GM12878 (cell line): Measurements from ENCODE around the gene ALG3.
A peak's percentile ranks its signal among the peaks of the same experiment; 100 is the strongest.

Experiments used
- ASH2L ChIP-seq: fragments of 300-600, 200-600 bp; sonication (generic); IDR thresholded peaks from 2 replicates; pipeline ENCODE4 v1.6.1; 2017; ENCODE audit warnings: low read depth, mild to moderate bottlenecking, borderline replicate concordance
- CBX3 ChIP-seq: fragments of 200-600 bp; sonication (generic); IDR thresholded peaks from 2 replicates; pipeline ENCODE4 v1.6.1; 2016; ENCODE audit warnings: low read depth, borderline replicate concordance
- CHD1 ChIP-seq: IDR thresholded peaks from 2 replicates; pipeline ENCODE4 v1.6.1; 2012; ENCODE audit warnings: low read depth, low read length, improper control_type of control experiment
- ESRRA ChIP-seq: IDR thresholded peaks from 2 replicates; pipeline ENCODE4 v1.6.1; 2012; ENCODE audit warnings: mild to moderate bottlenecking, low read length, improper control_type of control experiment
- FOXM1 ChIP-seq: IDR thresholded peaks from 2 replicates; pipeline ENCODE4 v1.6.1; 2012; ENCODE audit warnings: low read depth, mild to moderate bottlenecking, inconsistent platforms, low read length, moderate library complexity
- HCFC1 ChIP-seq: fragments of 150-350 bp; IDR thresholded peaks from 2 replicates; pipeline ENCODE4 v1.6.1; 2014; ENCODE audit warnings: low read length
- HDAC6 ChIP-seq: fragments of 200-600 bp; sonication (generic); IDR thresholded peaks from one replicate; pipeline ENCODE4 v1.8.0; 2017; ENCODE audit warnings: antibody characterized with exemption; ENCODE audit not compliant: unreplicated experiment
- NBN ChIP-seq: fragments of 450-650 bp; IDR thresholded peaks from 2 replicates; pipeline ENCODE4 v1.6.1; 2016
- NKRF ChIP-seq: fragments of 450-650 bp; conservative IDR thresholded peaks from 2 replicates; pipeline ENCODE4 v1.6.1; 2017; ENCODE audit warnings: mild to moderate bottlenecking, moderate library complexity
- POLR2A ChIP-seq: IDR thresholded peaks from 2 replicates; pipeline ENCODE4 v1.6.1; 2011; ENCODE audit warnings: low read depth, mild to moderate bottlenecking, low read length
- SMC3 ChIP-seq: IDR thresholded peaks from 2 replicates; pipeline ENCODE4 v1.6.1; 2011; ENCODE audit warnings: low read length, improper control_type of control experiment, borderline replicate concordance
- TF ChIP-seq, protein P1 (sequence below), 3 experiments: IDR thresholded peaks in 2 of 3; conservative IDR thresholded peaks in 1 of 3; 2 replicates each; pipeline ENCODE4 v1.5.1; 2011; ENCODE audit warnings: low read depth in 3 of 3, low read length in 3 of 3, mild to moderate bottlenecking in 3 of 3, control low read depth in 2 of 3, moderate library complexity in 2 of 3, inconsistent platforms in 1 of 3, mixed read lengths in 1 of 3; ENCODE audit not compliant: control insufficient read depth in 2 of 3, insufficient read depth in 1 of 3; ENCODE audit errors: extremely low read depth in 1 of 3
- TF ChIP-seq, protein P2 (sequence below): fragments of 450-650 bp; IDR thresholded peaks from 2 replicates; pipeline ENCODE4 v1.6.1; 2017; ENCODE audit warnings: antibody characterized with exemption, mild to moderate bottlenecking, moderate library complexity
- TF ChIP-seq, protein P3 (sequence below): IDR thresholded peaks from 2 replicates; pipeline ENCODE4 v1.6.1; 2012; ENCODE audit warnings: improper control_type of control experiment, low read depth, low read length; ENCODE audit not compliant: insufficient replicate concordance

DNA sequence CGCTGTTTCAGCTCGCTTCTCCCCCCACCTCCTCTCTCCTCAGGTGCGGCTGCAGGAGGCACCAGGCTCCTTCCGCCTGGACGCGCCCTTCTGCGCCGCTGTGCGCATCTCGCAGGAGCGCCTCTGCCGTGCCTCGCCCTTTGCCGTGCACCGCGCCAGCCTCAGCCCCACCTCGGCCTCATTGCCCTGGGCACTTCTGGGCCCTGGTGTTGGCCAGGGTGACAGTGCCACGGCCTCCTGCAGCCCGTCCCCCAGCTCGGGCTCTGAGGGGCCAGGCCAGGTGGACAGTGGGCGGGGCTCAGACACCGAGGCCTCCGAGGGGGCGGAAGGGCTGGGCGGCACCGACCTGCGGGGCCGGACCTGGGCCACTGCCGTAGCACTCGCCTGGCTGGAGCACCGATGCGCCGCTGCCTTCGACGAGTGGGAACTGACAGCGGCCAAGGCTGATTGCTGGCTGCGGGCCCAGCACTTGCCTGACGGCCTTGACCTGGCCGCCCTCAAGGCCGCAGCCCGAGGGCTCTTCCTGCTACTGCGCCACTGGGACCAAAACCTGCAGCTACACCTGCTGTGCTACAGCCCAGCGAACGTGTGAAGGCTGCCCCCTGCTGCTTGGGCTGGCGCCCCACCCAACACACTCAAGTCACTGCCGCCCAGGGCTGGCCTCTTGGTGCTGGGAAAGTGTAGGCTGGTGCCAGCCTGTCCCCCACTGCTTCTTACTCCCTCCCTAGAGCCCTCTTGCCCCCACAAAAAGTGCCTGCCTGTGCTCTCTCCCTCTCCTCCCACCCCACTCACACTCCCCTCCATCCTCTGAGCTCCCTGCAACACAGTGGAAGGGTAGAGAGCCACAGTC is 7.1 kb downstream of the ALG3 start:
- TF ChIP-seq, protein P1, sequence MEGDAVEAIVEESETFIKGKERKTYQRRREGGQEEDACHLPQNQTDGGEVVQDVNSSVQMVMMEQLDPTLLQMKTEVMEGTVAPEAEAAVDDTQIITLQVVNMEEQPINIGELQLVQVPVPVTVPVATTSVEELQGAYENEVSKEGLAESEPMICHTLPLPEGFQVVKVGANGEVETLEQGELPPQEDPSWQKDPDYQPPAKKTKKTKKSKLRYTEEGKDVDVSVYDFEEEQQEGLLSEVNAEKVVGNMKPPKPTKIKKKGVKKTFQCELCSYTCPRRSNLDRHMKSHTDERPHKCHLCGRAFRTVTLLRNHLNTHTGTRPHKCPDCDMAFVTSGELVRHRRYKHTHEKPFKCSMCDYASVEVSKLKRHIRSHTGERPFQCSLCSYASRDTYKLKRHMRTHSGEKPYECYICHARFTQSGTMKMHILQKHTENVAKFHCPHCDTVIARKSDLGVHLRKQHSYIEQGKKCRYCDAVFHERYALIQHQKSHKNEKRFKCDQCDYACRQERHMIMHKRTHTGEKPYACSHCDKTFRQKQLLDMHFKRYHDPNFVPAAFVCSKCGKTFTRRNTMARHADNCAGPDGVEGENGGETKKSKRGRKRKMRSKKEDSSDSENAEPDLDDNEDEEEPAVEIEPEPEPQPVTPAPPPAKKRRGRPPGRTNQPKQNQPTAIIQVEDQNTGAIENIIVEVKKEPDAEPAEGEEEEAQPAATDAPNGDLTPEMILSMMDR (IDR thresholded peaks at IDR 0.05 in 2 of 3, conservative IDR thresholded peaks at IDR 0.05 in 1 of 3; ENCODE audit: control insufficient read depth in 2 of 3, extremely low read depth in 1 of 3, insufficient read depth in 1 of 3, low read depth in 3 of 3, low read length in 3 of 3): peak in 2 of 3 experiments; percentile 28 to 43; a peak in 3 of 6 replicates
- TF ChIP-seq NKRF (no peak), HDAC6 (no peak), NBN (no peak), POLR2A (no peak), HCFC1 (no peak), CBX3 (no peak), FOXM1 (no peak), ASH2L (no peak), ESRRA (no peak), SMC3 (peak; percentile 9; the same call in 1 of the 2 replicates), CHD1 (no peak)
- TF ChIP-seq, protein P2, sequence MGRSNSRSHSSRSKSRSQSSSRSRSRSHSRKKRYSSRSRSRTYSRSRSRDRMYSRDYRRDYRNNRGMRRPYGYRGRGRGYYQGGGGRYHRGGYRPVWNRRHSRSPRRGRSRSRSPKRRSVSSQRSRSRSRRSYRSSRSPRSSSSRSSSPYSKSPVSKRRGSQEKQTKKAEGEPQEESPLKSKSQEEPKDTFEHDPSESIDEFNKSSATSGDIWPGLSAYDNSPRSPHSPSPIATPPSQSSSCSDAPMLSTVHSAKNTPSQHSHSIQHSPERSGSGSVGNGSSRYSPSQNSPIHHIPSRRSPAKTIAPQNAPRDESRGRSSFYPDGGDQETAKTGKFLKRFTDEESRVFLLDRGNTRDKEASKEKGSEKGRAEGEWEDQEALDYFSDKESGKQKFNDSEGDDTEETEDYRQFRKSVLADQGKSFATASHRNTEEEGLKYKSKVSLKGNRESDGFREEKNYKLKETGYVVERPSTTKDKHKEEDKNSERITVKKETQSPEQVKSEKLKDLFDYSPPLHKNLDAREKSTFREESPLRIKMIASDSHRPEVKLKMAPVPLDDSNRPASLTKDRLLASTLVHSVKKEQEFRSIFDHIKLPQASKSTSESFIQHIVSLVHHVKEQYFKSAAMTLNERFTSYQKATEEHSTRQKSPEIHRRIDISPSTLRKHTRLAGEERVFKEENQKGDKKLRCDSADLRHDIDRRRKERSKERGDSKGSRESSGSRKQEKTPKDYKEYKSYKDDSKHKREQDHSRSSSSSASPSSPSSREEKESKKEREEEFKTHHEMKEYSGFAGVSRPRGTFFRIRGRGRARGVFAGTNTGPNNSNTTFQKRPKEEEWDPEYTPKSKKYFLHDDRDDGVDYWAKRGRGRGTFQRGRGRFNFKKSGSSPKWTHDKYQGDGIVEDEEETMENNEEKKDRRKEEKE: no peak
- TF ChIP-seq, protein P3, sequence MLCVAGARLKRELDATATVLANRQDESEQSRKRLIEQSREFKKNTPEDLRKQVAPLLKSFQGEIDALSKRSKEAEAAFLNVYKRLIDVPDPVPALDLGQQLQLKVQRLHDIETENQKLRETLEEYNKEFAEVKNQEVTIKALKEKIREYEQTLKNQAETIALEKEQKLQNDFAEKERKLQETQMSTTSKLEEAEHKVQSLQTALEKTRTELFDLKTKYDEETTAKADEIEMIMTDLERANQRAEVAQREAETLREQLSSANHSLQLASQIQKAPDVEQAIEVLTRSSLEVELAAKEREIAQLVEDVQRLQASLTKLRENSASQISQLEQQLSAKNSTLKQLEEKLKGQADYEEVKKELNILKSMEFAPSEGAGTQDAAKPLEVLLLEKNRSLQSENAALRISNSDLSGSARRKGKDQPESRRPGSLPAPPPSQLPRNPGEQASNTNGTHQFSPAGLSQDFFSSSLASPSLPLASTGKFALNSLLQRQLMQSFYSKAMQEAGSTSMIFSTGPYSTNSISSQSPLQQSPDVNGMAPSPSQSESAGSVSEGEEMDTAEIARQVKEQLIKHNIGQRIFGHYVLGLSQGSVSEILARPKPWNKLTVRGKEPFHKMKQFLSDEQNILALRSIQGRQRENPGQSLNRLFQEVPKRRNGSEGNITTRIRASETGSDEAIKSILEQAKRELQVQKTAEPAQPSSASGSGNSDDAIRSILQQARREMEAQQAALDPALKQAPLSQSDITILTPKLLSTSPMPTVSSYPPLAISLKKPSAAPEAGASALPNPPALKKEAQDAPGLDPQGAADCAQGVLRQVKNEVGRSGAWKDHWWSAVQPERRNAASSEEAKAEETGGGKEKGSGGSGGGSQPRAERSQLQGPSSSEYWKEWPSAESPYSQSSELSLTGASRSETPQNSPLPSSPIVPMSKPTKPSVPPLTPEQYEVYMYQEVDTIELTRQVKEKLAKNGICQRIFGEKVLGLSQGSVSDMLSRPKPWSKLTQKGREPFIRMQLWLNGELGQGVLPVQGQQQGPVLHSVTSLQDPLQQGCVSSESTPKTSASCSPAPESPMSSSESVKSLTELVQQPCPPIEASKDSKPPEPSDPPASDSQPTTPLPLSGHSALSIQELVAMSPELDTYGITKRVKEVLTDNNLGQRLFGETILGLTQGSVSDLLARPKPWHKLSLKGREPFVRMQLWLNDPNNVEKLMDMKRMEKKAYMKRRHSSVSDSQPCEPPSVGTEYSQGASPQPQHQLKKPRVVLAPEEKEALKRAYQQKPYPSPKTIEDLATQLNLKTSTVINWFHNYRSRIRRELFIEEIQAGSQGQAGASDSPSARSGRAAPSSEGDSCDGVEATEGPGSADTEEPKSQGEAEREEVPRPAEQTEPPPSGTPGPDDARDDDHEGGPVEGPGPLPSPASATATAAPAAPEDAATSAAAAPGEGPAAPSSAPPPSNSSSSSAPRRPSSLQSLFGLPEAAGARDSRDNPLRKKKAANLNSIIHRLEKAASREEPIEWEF: no peak
